HEK293 (cell line): Measurements from ENCODE around the gene NDUFB1.
A peak's percentile ranks its signal among the peaks of the same experiment; 100 is the strongest.

Experiments used
- BCL6B ChIP-seq: fragments of 450-650 bp; formaldehyde crosslinking; IDR thresholded peaks from 2 replicates; pipeline ENCODE4 v1.5.1; 2017; ENCODE audit warnings: missing biosample characterization, missing genetic modification characterization
- HIC1 ChIP-seq: fragments of 450-650 bp; formaldehyde crosslinking; IDR thresholded peaks from 2 replicates; pipeline ENCODE4 v1.5.1; 2016; ENCODE audit warnings: missing biosample characterization, missing genetic modification characterization
- REST ChIP-seq: fragments of 450-650 bp; formaldehyde crosslinking; IDR thresholded peaks from 2 replicates; pipeline ENCODE4 v1.5.1; 2016; ENCODE audit warnings: missing biosample characterization, missing genetic modification characterization
- SP3 ChIP-seq: fragments of 450-650 bp; formaldehyde crosslinking; IDR thresholded peaks from 2 replicates; pipeline ENCODE4 v1.5.1; 2016; ENCODE audit warnings: missing biosample characterization, missing genetic modification characterization
- TRIM28 ChIP-seq: IDR thresholded peaks from 2 replicates; pipeline ENCODE4 v1.6.1; 2011; ENCODE audit warnings: low read length, control low read depth, borderline replicate concordance
- ZBTB17 ChIP-seq: fragments of 450-650 bp; formaldehyde crosslinking; IDR thresholded peaks from 2 replicates; pipeline ENCODE4 v1.5.1; 2016; ENCODE audit warnings: missing biosample characterization, missing genetic modification characterization
- ZBTB6 ChIP-seq: fragments of 450-650 bp; formaldehyde crosslinking; IDR thresholded peaks from 2 replicates; pipeline ENCODE4 v1.5.1; 2017; ENCODE audit warnings: missing biosample characterization, missing genetic modification characterization
- ZFHX2 ChIP-seq: fragments of 450-650 bp; formaldehyde crosslinking; conservative IDR thresholded peaks from 2 replicates; pipeline ENCODE4 v1.5.1; 2016; ENCODE audit warnings: missing biosample characterization, missing genetic modification characterization
- ZFP37 ChIP-seq: fragments of 450-650 bp; formaldehyde crosslinking; IDR thresholded peaks from 2 replicates; pipeline ENCODE4 v1.5.1; 2016; ENCODE audit warnings: missing biosample characterization, missing genetic modification characterization
- ZNF148 ChIP-seq: fragments of 450-650 bp; formaldehyde crosslinking; IDR thresholded peaks from 2 replicates; pipeline ENCODE4 v1.5.0; 2017; ENCODE audit warnings: missing biosample characterization, missing genetic modification characterization, borderline replicate concordance
- ZNF184 ChIP-seq: fragments of 450-650 bp; IDR thresholded peaks from 2 replicates; pipeline ENCODE4 v1.5.1; 2018; ENCODE audit warnings: missing biosample characterization, mild to moderate bottlenecking, missing genetic modification characterization
- ZNF223 ChIP-seq: fragments of 450-650 bp; formaldehyde crosslinking; IDR thresholded peaks from 2 replicates; pipeline ENCODE4 v1.5.1; 2016; ENCODE audit warnings: missing biosample characterization, missing genetic modification characterization
- ZNF416 ChIP-seq: fragments of 450-650 bp; formaldehyde crosslinking; IDR thresholded peaks from 2 replicates; pipeline ENCODE4 v1.5.1; 2016; ENCODE audit warnings: missing biosample characterization, missing genetic modification characterization
- ZNF513 ChIP-seq: fragments of 450-650 bp; IDR thresholded peaks from 2 replicates; pipeline ENCODE4 v1.5.1; 2018; ENCODE audit warnings: missing biosample characterization, missing genetic modification characterization
- ZNF518A ChIP-seq: fragments of 450-650 bp; formaldehyde crosslinking; conservative IDR thresholded peaks from 2 replicates; pipeline ENCODE4 v1.5.1; 2016; ENCODE audit warnings: low read depth, missing biosample characterization, missing genetic modification characterization
- ZNF555 ChIP-seq: fragments of 450-650 bp; formaldehyde crosslinking; conservative IDR thresholded peaks from 2 replicates; pipeline ENCODE4 v1.5.1; 2017; ENCODE audit warnings: missing biosample characterization, mild to moderate bottlenecking, missing genetic modification characterization, inconsistent platforms
- ZNF610 ChIP-seq: fragments of 450-650 bp; formaldehyde crosslinking; IDR thresholded peaks from 2 replicates; pipeline ENCODE4 v1.5.1; 2016; ENCODE audit warnings: missing biosample characterization, missing genetic modification characterization, borderline replicate concordance
- ZNF629 ChIP-seq: fragments of 450-650 bp; formaldehyde crosslinking; IDR thresholded peaks from 2 replicates; pipeline ENCODE4 v1.5.1; 2017; ENCODE audit warnings: missing biosample characterization, missing genetic modification characterization
- ZNF701 ChIP-seq: fragments of 450-650 bp; formaldehyde crosslinking; IDR thresholded peaks from 2 replicates; pipeline ENCODE4 v1.5.1; 2016; ENCODE audit warnings: missing biosample characterization, missing genetic modification characterization
- ZNF707 ChIP-seq: fragments of 450-650 bp; formaldehyde crosslinking; IDR thresholded peaks from 2 replicates; pipeline ENCODE4 v1.5.1; 2016; ENCODE audit warnings: missing biosample characterization, missing genetic modification characterization
- ZNF843 ChIP-seq: fragments of 450-650 bp; formaldehyde crosslinking; IDR thresholded peaks from 2 replicates; pipeline ENCODE4 v1.5.1; 2016; ENCODE audit warnings: missing biosample characterization, missing genetic modification characterization

NDUFB1 gene

GRCh38 chr14:92106143-92106926, 15.2 kb downstream of the NDUFB1 start, which contains the start of gene ATXN3 (continued):
- TF ChIP-seq ZNF513 (tag by site-specific recombination) (no peak), REST (tag by site-specific recombination) (peak; percentile 13; the same call in 1 of the 2 replicates), ZNF610 (tag by site-specific recombination) (peak; percentile 68; the same call in 1 of the 2 replicates), ZFHX2 (tag by site-specific recombination) (peak; percentile 97), ZNF707 (no peak), ZNF223 (tag by site-specific recombination) (no peak), ZNF148 (no peak), ZBTB17 (tag by site-specific recombination) (0 out of 2 replicates have a peak, but pooled peaks have one; percentile 30), TRIM28 (no peak), ZNF701 (tag by site-specific recombination) (no peak), ZNF555 (tag by site-specific recombination) (no peak), ZNF843 (0 out of 2 replicates have a peak, but pooled peaks have one; percentile 38), ZNF629 (tag by site-specific recombination) (no peak; the same call in none of the 2 replicates), ZNF184 (tag by site-specific recombination) (no peak), ZFP37 (no peak), SP3 (tag by site-specific recombination) (peak; percentile 98), BCL6B (tag by site-specific recombination) (no peak), ZBTB6 (tag by site-specific recombination) (peak; percentile 74), ZNF518A (tag by site-specific recombination) (peak; percentile 29; the same call in 1 of the 2 replicates), HIC1 (tag by site-specific recombination) (peak; percentile 73), ZNF416 (tag by site-specific recombination) (no peak)
